Measurements from ENCODE around the gene SLC24A2.
"Not testable (repeated sequence)": the region's sequence is repeated elsewhere in the genome, so short reads cannot be mapped to it uniquely, and the experiment has no call there.

SLC24A2 gene

GRCh38 chr9:19788614-19789271 lies at the start of gene SLC24A2:
Gene SLC24A2, minus strand, starts transcription at chr9:19789037.
- no peak for DNase-seq

- DNase-seq = not testable (repeated sequence)
Observed at GRCh38 chr9:19833331-19833730, 44.5 kb upstream of the SLC24A2 start.

GRCh38 chr9:19830796-19831195 lies 42.0 kb upstream of the SLC24A2 start:
- no peak for DNase-seq

DNA sequence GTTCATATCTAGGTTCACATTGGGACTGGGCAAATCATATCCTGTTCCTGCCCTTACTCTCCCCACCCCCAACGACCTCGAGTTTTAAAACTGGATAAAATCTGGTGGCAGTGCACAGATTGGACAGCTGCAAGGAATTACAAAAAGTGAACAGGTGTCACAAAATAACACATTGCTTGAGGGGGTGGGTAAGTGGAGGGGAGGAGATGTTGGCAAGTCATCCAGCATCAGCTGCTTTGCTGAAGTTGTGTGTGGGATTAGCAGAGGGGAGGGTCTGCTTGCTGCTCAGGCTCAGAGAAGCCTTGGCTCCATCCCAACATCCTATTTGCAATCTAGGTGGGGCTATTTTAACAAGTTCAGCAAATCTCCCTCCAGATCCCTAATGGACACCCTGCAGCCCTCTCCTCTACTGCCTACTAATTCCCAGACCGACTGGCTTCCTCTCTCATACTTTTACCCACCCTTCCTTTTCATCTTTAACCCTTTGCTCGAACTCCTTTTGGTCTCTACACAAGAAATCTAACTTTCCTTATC lies 39.8 kb upstream of the SLC24A2 start:
- DNase-seq = no peak

- no peak for DNase-seq
Observed at GRCh38 chr9:19816769-19817168, 27.9 kb upstream of the SLC24A2 start.

- no peak for DNase-seq
Observed at GRCh38 chr9:19812194-19812593, 23.4 kb upstream of the SLC24A2 start.

GRCh38 chr9:19809422-19810269 lies 20.8 kb upstream of the SLC24A2 start:
- DNase-seq = no peak

- no peak for DNase-seq
Observed at GRCh38 chr9:19807182-19807892, 18.5 kb upstream of the SLC24A2 start.

GRCh38 chr9:19804431-19804830 lies 15.6 kb upstream of the SLC24A2 start:
- no peak for DNase-seq

- DNase-seq = no peak
Observed at GRCh38 chr9:19800884-19801283, 12.0 kb upstream of the SLC24A2 start.

GRCh38 chr9:19799784-19800183 lies 10.9 kb upstream of the SLC24A2 start:
- no peak for DNase-seq

DNA sequence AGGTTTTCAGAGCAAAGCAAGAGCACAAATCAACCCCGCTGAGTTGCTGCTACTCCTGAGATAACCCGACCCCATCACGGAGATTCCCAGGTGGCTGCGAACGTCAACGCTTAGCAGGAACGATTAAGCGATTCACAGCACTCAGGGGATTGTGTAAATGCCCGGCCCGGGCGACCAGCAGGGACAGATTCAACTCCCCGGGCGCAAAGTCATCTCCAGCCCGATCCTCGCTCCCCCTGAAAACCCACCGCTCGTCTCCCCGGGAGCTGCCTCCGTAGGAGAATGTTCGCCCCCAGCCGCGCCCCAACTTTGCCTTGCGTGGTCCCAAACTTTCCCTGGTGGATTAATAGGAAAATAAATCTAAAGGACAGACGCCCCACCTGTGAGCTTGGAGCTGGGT lies 685 bp downstream of the SLC24A2 start:
- no peak for DNase-seq

- no peak for DNase-seq
Observed at GRCh38 chr9:19787672-19788071, 1.2 kb downstream of the SLC24A2 start.

DNA sequence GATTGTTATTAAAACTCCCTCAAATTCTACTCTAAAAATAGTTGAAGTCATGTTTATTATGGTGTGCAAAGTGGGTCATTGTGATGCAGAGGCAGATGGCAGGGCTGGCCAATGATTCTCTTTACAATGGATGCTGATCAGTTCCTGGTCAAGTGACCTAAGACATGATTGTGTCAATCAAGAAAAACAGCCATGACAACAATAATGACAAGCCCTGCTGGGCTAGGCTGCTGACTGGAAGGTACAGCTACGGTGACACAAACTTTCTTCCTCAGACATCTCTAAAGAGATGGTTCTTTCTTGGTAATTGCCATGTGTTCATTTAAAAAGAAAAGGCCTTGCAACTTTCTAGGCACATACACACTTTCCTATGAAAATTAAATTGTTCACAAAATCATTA lies 3.6 kb downstream of the SLC24A2 start:
- no peak for DNase-seq

DNA sequence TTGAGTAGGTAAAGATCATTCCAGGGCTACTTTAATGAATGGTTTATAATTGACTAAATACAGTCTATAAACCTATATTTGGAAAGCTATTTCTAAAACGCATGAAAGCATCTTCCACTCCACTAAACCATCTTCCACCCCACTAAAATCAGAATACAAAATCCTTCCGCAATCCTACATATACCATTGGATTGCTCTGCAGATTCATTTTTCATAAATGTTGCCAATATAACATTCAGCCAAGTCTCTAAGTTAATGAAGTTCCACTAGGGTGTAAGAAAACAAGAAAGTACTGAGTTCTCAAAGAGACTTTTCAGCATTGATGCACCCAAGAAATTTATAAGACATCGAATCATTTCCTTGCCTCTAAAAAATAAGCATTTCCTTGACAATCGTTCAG lies 4.7 kb downstream of the SLC24A2 start:
- no peak for DNase-seq

DNA sequence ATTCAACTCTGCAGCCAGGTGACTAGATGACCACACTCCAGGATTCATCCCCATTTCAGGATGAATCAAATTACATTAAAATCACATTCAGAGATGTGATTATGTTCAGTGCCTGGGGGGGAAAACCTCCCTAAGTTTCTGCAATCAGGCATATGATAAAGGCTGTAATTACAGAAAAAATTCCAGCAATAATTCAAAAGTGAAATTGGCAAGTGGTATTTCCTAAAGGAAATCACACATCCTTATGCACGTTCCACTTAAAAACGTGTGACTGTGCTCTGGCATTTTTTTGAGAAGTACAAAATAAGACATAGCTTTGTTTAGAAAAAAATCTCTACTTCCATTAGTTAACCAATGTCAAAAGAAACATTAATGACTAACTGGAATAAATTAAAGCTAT lies 5.3 kb downstream of the SLC24A2 start:
- DNase-seq = no peak

DNA sequence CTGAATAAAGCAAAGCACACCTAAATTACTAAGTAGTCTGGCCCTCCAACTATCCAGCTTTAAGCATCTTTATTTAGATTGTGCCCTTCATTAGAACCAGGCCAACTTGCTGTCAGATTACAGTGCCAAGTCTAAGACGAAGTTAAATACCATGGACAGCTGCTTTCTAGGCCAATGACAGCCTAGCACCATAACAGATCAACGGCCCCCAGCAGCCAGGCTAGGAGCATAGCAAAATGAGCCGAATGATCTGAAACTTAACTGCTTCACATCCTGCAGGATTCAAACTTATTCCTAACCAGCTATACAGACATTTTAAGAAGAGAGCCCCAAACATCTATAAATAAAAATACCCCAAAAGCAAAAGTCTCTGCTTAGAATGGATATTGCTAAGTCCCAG lies 6.8 kb downstream of the SLC24A2 start:
- no peak for DNase-seq

- no peak for DNase-seq
Observed at GRCh38 chr9:19781240-19781639, 7.6 kb downstream of the SLC24A2 start.

DNA sequence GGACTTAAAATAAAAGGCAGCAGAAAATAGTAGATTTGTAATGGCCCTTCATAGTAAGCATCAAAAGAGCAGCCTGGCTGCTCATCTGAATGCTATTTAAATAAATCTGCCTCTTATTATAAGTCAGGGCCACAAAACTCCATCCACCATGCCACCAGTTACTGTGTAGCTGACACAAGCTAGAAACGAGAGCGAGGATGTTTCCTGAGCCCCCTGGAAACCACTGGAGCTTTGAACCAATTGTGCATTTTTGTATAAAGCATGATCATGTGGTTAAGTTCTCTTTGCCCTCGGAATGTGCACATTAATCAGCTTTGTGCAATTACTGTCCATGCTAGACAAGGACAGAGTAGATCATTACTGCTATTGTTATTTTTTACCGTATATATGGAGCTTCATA lies 17.4 kb downstream of the SLC24A2 start:
- DNase-seq = no peak

DNA sequence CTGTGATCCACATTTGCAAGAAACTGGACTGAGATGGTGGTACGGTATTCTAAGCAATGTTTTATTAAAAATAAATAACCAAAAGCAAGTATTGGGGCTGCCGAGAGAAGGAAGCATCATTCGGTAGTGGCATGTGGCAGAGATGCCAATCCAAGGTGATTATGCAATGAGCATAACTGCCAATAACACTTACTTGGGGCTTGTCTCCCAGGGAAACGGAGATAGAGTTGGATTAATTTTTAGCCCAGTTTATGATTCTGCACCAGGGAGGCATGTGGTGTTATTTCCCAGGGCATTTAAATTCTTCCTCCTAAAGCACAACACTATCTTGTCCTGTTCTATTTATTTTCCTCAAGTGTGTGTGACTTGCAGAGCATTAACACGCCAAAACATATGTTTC lies 17.9 kb downstream of the SLC24A2 start:
- no peak for DNase-seq

DNA sequence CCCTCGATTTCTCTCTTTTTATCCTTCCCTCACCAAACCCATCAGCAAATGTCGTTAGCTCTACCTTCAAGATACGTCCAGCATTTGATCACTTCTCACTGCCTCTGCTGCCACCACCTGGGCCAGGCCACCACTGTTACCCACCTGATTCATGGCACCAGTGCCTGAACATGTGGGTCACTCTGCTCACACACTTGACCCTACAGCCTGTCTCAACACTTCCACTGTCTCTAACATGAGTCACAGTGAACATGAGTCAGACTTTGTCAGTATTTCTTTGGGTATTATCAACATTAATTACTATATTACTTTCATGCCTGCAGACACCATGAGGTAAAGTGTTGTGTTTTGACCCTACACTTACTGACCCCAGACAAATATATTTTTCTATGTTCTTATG lies 19.6 kb downstream of the SLC24A2 start:
- DNase-seq = no peak

DNA sequence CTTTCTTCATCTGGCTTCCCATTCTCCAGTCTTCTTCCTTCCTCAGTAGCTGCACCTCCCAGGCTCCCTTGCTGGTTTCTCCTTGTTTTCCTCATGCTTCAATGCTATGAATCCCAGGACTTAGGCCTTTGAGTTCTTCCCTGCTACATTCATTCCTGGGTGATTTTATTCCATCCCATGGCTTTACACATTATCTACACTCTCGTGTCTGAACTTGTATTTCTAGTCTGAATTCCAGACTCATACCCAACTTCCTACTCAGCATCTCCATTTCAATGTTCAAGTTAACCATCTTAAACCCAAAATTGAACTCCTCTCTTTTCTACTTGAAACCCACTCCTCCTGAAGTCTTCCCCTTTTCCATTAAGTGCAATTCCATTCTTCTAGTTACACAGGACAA lies 20.0 kb downstream of the SLC24A2 start:
- no peak for DNase-seq

GRCh38 chr9:19759066-19759465 lies 29.8 kb downstream of the SLC24A2 start:
- DNase-seq = no peak

GRCh38 chr9:19757745-19758144 lies 31.1 kb downstream of the SLC24A2 start:
- DNase-seq = no peak
